ENCODE results near the gene CEP164. TPM values are rescaled to one million over a fixed set of nuclear protein-coding genes. Genes with fewer than 3 reads are reported as not detected.

CEP164 gene
- total RNA-seq, 2 experiments from 2014 or later: 33.0 to 36.7 TPM

- POLR2A ChIA-PET: no interaction called here
- intact Hi-C loops (cut with DNase I, micrococcal nuclease): no loop called here
These were observed 12.1 kb upstream of the CEP164 start for GRCh38 chr11:117315285-117316196.

GRCh38 chr11:117316197-117316961, 11.3 kb upstream of the CEP164 start, which contains the start of gene BACE1:
TSS of gene BACE1 (minus strand) at chr11:117316256. CDS start at chr11:117315795, 461 bp downstream.
- no peaks in the 10 kb centered on the region for H3K36me3 ChIP-seq (ENCODE audit: insufficient read depth, low read length)
- ATAC-seq (ENCODE audit: poor library complexity) (no peak), DNase-seq (peak in 4 of 14 experiments; percentile 5 to 31 (median 24))
- ChIA-PET CTCF (interaction anchor here (0.6 kb wide), 1 partner anchor 86 kb away, joined by 3 read pairs; no protein-coding TSS in a partner anchor), POLR2A (no interaction called here)
- H3K4me1 ChIP-seq (ENCODE audit: insufficient read depth, low read length): peaks cover 18% of the 10 kb centered on the region
- TF ChIP-seq, protein P1, sequence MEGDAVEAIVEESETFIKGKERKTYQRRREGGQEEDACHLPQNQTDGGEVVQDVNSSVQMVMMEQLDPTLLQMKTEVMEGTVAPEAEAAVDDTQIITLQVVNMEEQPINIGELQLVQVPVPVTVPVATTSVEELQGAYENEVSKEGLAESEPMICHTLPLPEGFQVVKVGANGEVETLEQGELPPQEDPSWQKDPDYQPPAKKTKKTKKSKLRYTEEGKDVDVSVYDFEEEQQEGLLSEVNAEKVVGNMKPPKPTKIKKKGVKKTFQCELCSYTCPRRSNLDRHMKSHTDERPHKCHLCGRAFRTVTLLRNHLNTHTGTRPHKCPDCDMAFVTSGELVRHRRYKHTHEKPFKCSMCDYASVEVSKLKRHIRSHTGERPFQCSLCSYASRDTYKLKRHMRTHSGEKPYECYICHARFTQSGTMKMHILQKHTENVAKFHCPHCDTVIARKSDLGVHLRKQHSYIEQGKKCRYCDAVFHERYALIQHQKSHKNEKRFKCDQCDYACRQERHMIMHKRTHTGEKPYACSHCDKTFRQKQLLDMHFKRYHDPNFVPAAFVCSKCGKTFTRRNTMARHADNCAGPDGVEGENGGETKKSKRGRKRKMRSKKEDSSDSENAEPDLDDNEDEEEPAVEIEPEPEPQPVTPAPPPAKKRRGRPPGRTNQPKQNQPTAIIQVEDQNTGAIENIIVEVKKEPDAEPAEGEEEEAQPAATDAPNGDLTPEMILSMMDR (IDR thresholded peaks at IDR 0.05): no peak
- Mint-ChIP-seq H3K36me3 (ENCODE audit: low read depth) (no peaks in the 10 kb centered on the region), H3K4me3 (peak within 1 kb of the TSS; percentile 83), H3K27ac (no peak within 1 kb of the TSS), H3K9me3 (no peaks in the 10 kb centered on the region), H3K4me1 (ENCODE audit: low read depth) (peaks cover 7% of the 10 kb centered on the region), H3K27me3 (peaks cover 41% of the 10 kb centered on the region)
- no peak within 1 kb of the TSS for H3K27ac ChIP-seq (ENCODE audit: low read depth in 1 of 2, low read length in 2 of 2)
- intact Hi-C loops (cut with DNase I, micrococcal nuclease): no loop called here
- H3K27me3 ChIP-seq (ENCODE audit: control insufficient read depth in 1 of 2, insufficient read depth in 2 of 2, low read length in 2 of 2): peaks cover 20 to 30% of the 10 kb centered on the region in 2 experiments
- H3K4me3 ChIP-seq (ENCODE audit: low read length): peak within 1 kb of the TSS; percentile 64
- peaks cover 0 to 3% of the 10 kb centered on the region in 2 experiments for H3K9me3 ChIP-seq (ENCODE audit: control insufficient read depth in 1 of 2, insufficient read depth in 1 of 2, low read length in 2 of 2)

More at GRCh38 chr11:117315285-117316196, 12.1 kb upstream of the CEP164 start:
- peak overlapping the region; percentile 83 for H3K4me3 Mint-ChIP-seq
- H3K4me3 ChIP-seq (ENCODE audit: low read length): peak overlapping the region; percentile 64
- H3K27ac ChIP-seq (ENCODE audit: low read depth in 1 of 2, low read length in 2 of 2): no peak overlapping the region
- no peak overlapping the region for H3K27ac Mint-ChIP-seq
- no peaks in the 10 kb centered on the region for H3K9me3 Mint-ChIP-seq
- H3K27me3 ChIP-seq (ENCODE audit: control insufficient read depth in 1 of 2, insufficient read depth in 2 of 2, low read length in 2 of 2): peaks cover 20 to 30% of the 10 kb centered on the region in 2 experiments
- peaks cover 7% of the 10 kb centered on the region for H3K4me1 Mint-ChIP-seq (ENCODE audit: low read depth)
- peak in 7 of 14 experiments; percentile 1 to 37 (median 14) for DNase-seq
- H3K4me1 ChIP-seq (ENCODE audit: insufficient read depth, low read length): peaks cover 18% of the 10 kb centered on the region
- peak; percentile 60 for ATAC-seq (ENCODE audit: poor library complexity)
- H3K36me3 Mint-ChIP-seq (ENCODE audit: low read depth): no peaks in the 10 kb centered on the region
- peaks cover 0 to 3% of the 10 kb centered on the region in 2 experiments for H3K9me3 ChIP-seq (ENCODE audit: control insufficient read depth in 1 of 2, insufficient read depth in 1 of 2, low read length in 2 of 2)
- H3K36me3 ChIP-seq (ENCODE audit: insufficient read depth, low read length): no peaks in the 10 kb centered on the region
- CTCF ChIA-PET: interaction anchor here (0.6 kb wide), 1 partner anchor 85 kb away, joined by 3 read pairs; no protein-coding TSS in a partner anchor
- H3K27me3 Mint-ChIP-seq: peaks cover 41% of the 10 kb centered on the region
- TF ChIP-seq, protein P1 (IDR thresholded peaks at IDR 0.05): no peak

DNA sequence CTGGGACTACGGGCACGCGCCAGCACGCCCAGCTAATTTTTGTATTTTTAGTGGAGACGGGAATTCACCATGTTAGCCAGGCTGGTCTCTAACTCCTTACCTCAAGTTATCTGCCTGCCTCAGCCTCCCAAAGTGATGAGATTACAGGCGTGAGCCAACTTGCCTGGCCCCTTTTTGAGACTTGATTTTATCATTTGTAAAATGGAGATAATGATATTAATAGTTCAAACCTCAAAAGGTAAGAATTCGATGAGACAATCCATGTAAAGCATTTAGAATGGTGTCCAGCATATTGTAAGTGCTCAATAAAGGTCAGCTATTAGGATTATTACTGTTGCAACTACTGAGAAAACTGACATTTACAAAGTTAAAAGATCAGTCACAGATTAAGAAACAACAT, 8.9 kb upstream of the CEP164 start:
- Mint-ChIP-seq H3K27me3 (peaks cover 34% of the 10 kb centered on the region), H3K36me3 (ENCODE audit: low read depth) (no peaks in the 10 kb centered on the region), H3K4me3 (no peak overlapping the region), H3K4me1 (ENCODE audit: low read depth) (peaks cover 7% of the 10 kb centered on the region), H3K27ac (no peak overlapping the region), H3K9me3 (no peaks in the 10 kb centered on the region)
- intact Hi-C loops (cut with DNase I, micrococcal nuclease): no loop called here
- ChIA-PET CTCF (no interaction called here), POLR2A (interaction anchor here (1.8 kb wide), 1 partner anchor 9 kb away, joined by 6 read pairs; the partner anchor contains the start of gene CEP164)
- no peak overlapping the region for H3K4me3 ChIP-seq (ENCODE audit: low read length)
- peaks cover 18% of the 10 kb centered on the region for H3K4me1 ChIP-seq (ENCODE audit: insufficient read depth, low read length)
- no peak for ATAC-seq (ENCODE audit: poor library complexity)
- H3K9me3 ChIP-seq (ENCODE audit: control insufficient read depth in 1 of 2, insufficient read depth in 1 of 2, low read length in 2 of 2): peaks cover 0 to 3% of the 10 kb centered on the region in 2 experiments
- H3K36me3 ChIP-seq (ENCODE audit: insufficient read depth, low read length): no peaks in the 10 kb centered on the region
- no peak overlapping the region for H3K27ac ChIP-seq (ENCODE audit: low read depth in 1 of 2, low read length in 2 of 2)
- H3K27me3 ChIP-seq (ENCODE audit: control insufficient read depth in 1 of 2, insufficient read depth in 2 of 2, low read length in 2 of 2): peaks cover 20 to 30% of the 10 kb centered on the region in 2 experiments
- DNase-seq: no peak
- TF ChIP-seq, protein P1 (IDR thresholded peaks at IDR 0.05): no peak
